B cell (primary cell): ENCODE measurements around the gene PGP. TPM values are rescaled to one million over a fixed set of nuclear protein-coding genes. Genes with fewer than 3 reads are reported as not detected.

ENCODE experiments used
- ATAC-seq: fragments of 200-7000 bp; cut with Tn5 transposase; one replicate; pipeline ENCODE4 v1.10.0; 2021; ENCODE audit warnings: low read depth, mild to moderate bottlenecking, moderate number of reproducible peaks, moderate library complexity
- CTCF ChIA-PET: fragments of 350-600 bp; sonication (Branson Sonifier 250); formaldehyde crosslinking; loops from one replicate; lab custom pipeline; 2021; ENCODE audit warnings: antibody characterized with exemption, inconsistent platforms; lab: Charles Lee
- POLR2A ChIA-PET: fragments of 350-600 bp; sonication (Branson Sonifier 250); formaldehyde crosslinking; loops from one replicate; lab custom pipeline; 2021; ENCODE audit warnings: antibody characterized with exemption; lab: Charles Lee
- DNase-seq: peaks from one replicate; pipeline ENCODE4 v3.0.0; 2013
- H2AFZ ChIP-seq: 2 replicates; pipeline ENCODE4 v1.6.1; 2012; ENCODE audit warnings: mild to moderate bottlenecking, low read depth, low read length; ENCODE audit not compliant: insufficient read depth, poor library complexity, severe bottlenecking
- H3K27ac ChIP-seq, 2 donors: 1 replicate in 1 of 2; 2 replicates in 1 of 2; pipeline ENCODE4 v1.5.1; 2012 to 2013; ENCODE audit warnings: low read length in 2 of 2, mild to moderate bottlenecking in 2 of 2, moderate library complexity in 1 of 2
- H3K27me3 ChIP-seq, 4 experiments: fragments of 200-600 bp in 1 of 4; sonication (generic) in 1 of 4; replicated peaks in 1 of 4; 1 replicate in 2 of 4; 2 replicates in 2 of 4; pipeline versions ENCODE4 v1.6.1 to v1.7.0; 2013 to 2016; ENCODE audit warnings: low read length in 3 of 4, mild to moderate bottlenecking in 2 of 4, mixed read lengths in 1 of 4, moderate library complexity in 1 of 4; ENCODE audit not compliant: insufficient read depth in 4 of 4, control insufficient read depth in 3 of 4; ENCODE audit errors: control extremely low read depth in 1 of 4
- H3K36me3 ChIP-seq, 2 experiments: replicated peaks in 1 of 2; 1 replicate in 1 of 2; 2 replicates in 1 of 2; pipeline versions ENCODE4 v1.6.1 to v1.7.1; 2013; ENCODE audit warnings: low read length in 1 of 2; ENCODE audit not compliant: insufficient read depth in 2 of 2, control insufficient read depth in 1 of 2; ENCODE audit errors: control extremely low read depth in 1 of 2, extremely low read depth in 1 of 2
- H3K4me1 ChIP-seq, 2 donors: fragments of 200-600 bp in 1 of 2; sonication (generic) in 1 of 2; 1 replicate in 1 of 2; 2 replicates in 1 of 2; pipeline versions ENCODE4 v1.5.1 to v1.6.1; 2013 to 2017; ENCODE audit warnings: low read length in 2 of 2; ENCODE audit not compliant: control insufficient read depth in 2 of 2, insufficient read depth in 2 of 2
- H3K4me2 ChIP-seq: replicated peaks from 2 replicates; pipeline ENCODE3; 2012; ENCODE audit warnings: mild to moderate bottlenecking, low read depth, low read length; ENCODE audit not compliant: poor library complexity, severe bottlenecking
- H3K4me3 ChIP-seq, 5 experiments: fragments of 200-600 bp in 1 of 5; sonication (generic) in 1 of 5; 1 replicate in 3 of 5; 2 replicates in 2 of 5; pipeline versions ENCODE4 v1.5.1 to v1.7.0; 2011 to 2016; ENCODE audit warnings: low read length in 4 of 5, mild to moderate bottlenecking in 4 of 5, low read depth in 2 of 5, control low read depth in 1 of 5, moderate library complexity in 1 of 5; ENCODE audit not compliant: insufficient read depth in 1 of 5; ENCODE audit errors: control extremely low read depth in 1 of 5, extremely low read depth in 1 of 5
- H3K79me2 ChIP-seq: fragments of 200-600 bp; sonication (generic); one replicate; pipeline ENCODE4 v1.6.0; 2016; ENCODE audit warnings: low read length; ENCODE audit not compliant: control insufficient read depth, insufficient read depth
- H3K9ac ChIP-seq: fragments of 200-600 bp; sonication (generic); 2 replicates; pipeline ENCODE4 v1.6.1; 2017; ENCODE audit warnings: mild to moderate bottlenecking, low read length, moderate library complexity
- H3K9me3 ChIP-seq, 3 donors: one replicate each; pipeline versions ENCODE4 v1.6.1 to v1.7.1; 2013; ENCODE audit warnings: low read length in 2 of 3; ENCODE audit not compliant: control insufficient read depth in 2 of 3, insufficient read depth in 1 of 3; ENCODE audit errors: control extremely low read depth in 1 of 3
- H4K20me1 ChIP-seq: 2 replicates; pipeline ENCODE4 v1.6.0; 2012; ENCODE audit warnings: mild to moderate bottlenecking, low read length; ENCODE audit not compliant: insufficient read depth, control insufficient read depth, poor library complexity, severe bottlenecking
- H3K27ac Mint-ChIP-seq: one replicate; pipeline ENCODE4 v1.8.0; 2021; ENCODE audit warnings: mixed read lengths
- H3K27me3 Mint-ChIP-seq: one replicate; pipeline ENCODE4 v1.8.0; 2021; ENCODE audit warnings: mixed read lengths
- H3K4me1 Mint-ChIP-seq: one replicate; pipeline ENCODE4 v1.8.0; 2021; ENCODE audit warnings: mixed read lengths
- H3K4me3 Mint-ChIP-seq: one replicate; pipeline ENCODE4 v1.8.0; 2021; ENCODE audit warnings: mixed read lengths
- H3K9me3 Mint-ChIP-seq: one replicate; pipeline ENCODE4 v1.8.0; 2022; ENCODE audit warnings: mixed read lengths; ENCODE audit not compliant: insufficient read depth
- EZH2 ChIP-seq: IDR thresholded peaks from 2 replicates; pipeline ENCODE4 v1.6.1; 2012; ENCODE audit warnings: borderline replicate concordance, low read depth, mild to moderate bottlenecking, moderate library complexity, low read length; ENCODE audit not compliant: insufficient read depth, poor library complexity, severe bottlenecking
- WGBS: methylation state at CpG from one replicate; pipeline ENCODE4 v1.1.5; 2013; ENCODE audit warnings: missing lambda C conversion rate; ENCODE audit not compliant: insufficient coverage; 5-methylcytosine and 5-hydroxymethylcytosine counted together
- intact Hi-C: fragments of 100-400 bp; cut with micrococcal nuclease; formaldehyde crosslinking; loops from one replicate; pipeline ENCODE4 v1.10.0; 2022
- polyA plus RNA-seq: library from polyadenylated mRNA; depleted of rRNA; stranded (reverse); fragments of >200 nt; gene quantifications from 2 replicates; pipeline ENCODE4 v1.2.3, GENCODE V29; 2012
- total RNA-seq, 2 donors: library from RNA; stranded (reverse); fragments of 120-200 nt in 1 of 2; gene quantifications; 1 replicate in 1 of 2; 2 replicates in 1 of 2; pipeline versions ENCODE4 v1.2.3 to v1.2.4, GENCODE V29; 2013 to 2022
- TF ChIP-seq, protein P1 (sequence below): fragments of 200-600 bp; IDR thresholded peaks from one replicate; pipeline ENCODE4 v1.8.0; 2022; ENCODE audit warnings: antibody characterized with exemption, mild to moderate bottlenecking

PGP gene
- total and polyA plus RNA-seq, 2 donors (not counting 1 experiment from before 2014, with no cell fraction given) = 15.4 to 16.5 TPM

DNA sequence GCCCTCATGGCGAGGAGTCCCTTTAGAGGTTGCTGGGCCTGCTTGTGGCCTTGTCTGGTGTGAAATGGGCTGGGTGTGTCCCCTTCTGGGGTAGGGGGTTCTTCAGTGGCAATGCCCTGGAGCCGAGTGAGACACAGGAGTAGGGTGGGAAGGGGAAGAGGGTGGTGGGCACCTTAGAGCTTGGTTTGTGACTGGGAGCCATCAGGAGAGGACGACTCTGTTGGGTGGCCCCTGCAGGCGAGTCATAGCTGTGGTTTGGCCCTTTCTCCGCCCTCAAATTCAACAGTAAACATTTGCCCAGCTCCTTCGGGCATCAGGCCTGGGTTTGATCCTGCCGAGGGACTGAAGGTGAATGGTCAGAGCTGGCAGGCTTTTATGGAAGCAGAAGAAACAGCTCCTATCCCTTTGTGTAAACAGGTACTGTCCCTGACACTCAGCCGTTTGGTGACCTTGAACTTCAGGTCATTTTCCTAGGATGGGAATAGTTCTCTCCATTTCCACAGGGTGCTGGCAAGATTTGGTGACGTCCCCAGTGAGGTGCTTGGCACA is 11.7 kb upstream of the PGP start:
- H3K4me1 ChIP-seq = peaks cover 6 to 16% of the 10 kb centered on the region in 2 donors
- ChIA-PET CTCF (interaction anchor here (0.6 to 0.8 kb wide), 2 partner anchors 25 to 261 kb away, joined by 3 read pairs; partner anchors contain the start of gene ECI1), POLR2A (no interaction called here)
- H3K9ac ChIP-seq = no peak overlapping the region
- no peak for DNase-seq
- no peak overlapping the region for H3K4me2 ChIP-seq
- Mint-ChIP-seq H3K9me3 (no peaks in the 10 kb centered on the region), H3K4me3 (peak overlapping the region; percentile 23), H3K27ac (no peak overlapping the region), H3K27me3 (no peaks in the 10 kb centered on the region), H3K4me1 (peaks cover 25% of the 10 kb centered on the region)
- H3K9me3 ChIP-seq = peaks cover 0 to 2% (median 0%) of the 10 kb centered on the region in 3 donors
- H3K4me3 ChIP-seq = no peak overlapping the region
- no peak for ATAC-seq
- no peak overlapping the region for H3K27ac ChIP-seq
- intact Hi-C loops = no loop called here
- H4K20me1 ChIP-seq = peaks cover 42% of the 10 kb centered on the region
- H3K36me3 ChIP-seq = peaks cover 0 to 24% of the 10 kb centered on the region in 2 experiments
- TF ChIP-seq, protein P1, sequence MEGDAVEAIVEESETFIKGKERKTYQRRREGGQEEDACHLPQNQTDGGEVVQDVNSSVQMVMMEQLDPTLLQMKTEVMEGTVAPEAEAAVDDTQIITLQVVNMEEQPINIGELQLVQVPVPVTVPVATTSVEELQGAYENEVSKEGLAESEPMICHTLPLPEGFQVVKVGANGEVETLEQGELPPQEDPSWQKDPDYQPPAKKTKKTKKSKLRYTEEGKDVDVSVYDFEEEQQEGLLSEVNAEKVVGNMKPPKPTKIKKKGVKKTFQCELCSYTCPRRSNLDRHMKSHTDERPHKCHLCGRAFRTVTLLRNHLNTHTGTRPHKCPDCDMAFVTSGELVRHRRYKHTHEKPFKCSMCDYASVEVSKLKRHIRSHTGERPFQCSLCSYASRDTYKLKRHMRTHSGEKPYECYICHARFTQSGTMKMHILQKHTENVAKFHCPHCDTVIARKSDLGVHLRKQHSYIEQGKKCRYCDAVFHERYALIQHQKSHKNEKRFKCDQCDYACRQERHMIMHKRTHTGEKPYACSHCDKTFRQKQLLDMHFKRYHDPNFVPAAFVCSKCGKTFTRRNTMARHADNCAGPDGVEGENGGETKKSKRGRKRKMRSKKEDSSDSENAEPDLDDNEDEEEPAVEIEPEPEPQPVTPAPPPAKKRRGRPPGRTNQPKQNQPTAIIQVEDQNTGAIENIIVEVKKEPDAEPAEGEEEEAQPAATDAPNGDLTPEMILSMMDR = no peak
- TF ChIP-seq EZH2 = no peak
- peaks cover 48% of the 10 kb centered on the region for H3K79me2 ChIP-seq
- 83% methylated on average over 8 of the region's 9 CpGs for WGBS
- H3K27me3 ChIP-seq = no peaks in the 10 kb centered on the region
- no peak overlapping the region for H2AFZ ChIP-seq

DNA sequence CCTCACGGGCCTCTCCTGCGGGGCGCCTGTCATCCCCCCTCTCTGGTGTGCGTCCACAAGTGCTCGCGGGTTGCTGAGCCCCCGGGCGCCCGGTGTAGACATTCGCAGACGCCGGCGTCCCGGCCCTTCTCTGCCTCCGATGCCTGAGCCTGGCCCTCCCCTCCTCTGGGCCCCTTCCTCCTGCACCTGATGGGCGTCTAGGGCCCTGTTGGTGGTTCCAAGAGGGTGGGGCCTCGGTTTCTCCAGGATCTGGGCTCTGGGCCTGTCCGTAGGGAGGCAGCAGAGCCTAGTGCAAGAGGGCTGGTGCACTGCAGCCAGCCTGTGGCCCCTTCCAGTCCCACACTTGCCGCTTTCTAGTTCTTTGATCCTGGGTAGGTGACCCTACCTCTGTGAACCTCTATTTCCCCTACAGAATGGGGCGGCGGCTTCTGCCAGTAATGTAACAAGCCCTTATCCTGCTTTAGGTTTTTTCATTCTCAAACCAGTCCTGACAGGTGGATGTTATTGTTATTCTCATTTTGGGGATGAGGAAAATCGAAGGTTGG is 9.4 kb upstream of the PGP start:
- peaks cover 25% of the 10 kb centered on the region for H3K4me1 Mint-ChIP-seq
- POLR2A ChIA-PET = interaction anchor here (1.5 kb wide), 1 partner anchor 28 kb away, joined by 4 read pairs; the partner anchor contains the start of gene ECI1
- peaks cover 19% of the 10 kb centered on the region for H4K20me1 ChIP-seq

More for the DNA sequence above, 9.4 kb upstream of the PGP start:
- WGBS = 4% methylated on average over 19 of the region's 22 CpGs
- Histone ChIP-seq H3K4me3 (peak overlapping the region; percentile 51 to 92 (median 82)), H3K4me1 (peaks cover 6 to 16% of the 10 kb centered on the region in 2 donors), H3K79me2 (peaks cover 48% of the 10 kb centered on the region), H3K9me3 (peaks cover 0 to 2% (median 0%) of the 10 kb centered on the region in 3 donors), H3K27me3 (no peaks in the 10 kb centered on the region), H3K27ac (peak overlapping the region; percentile 47 to 85), H2AFZ (peak overlapping the region; percentile 97), H3K4me2 (peak overlapping the region; percentile 95), H3K9ac (peak overlapping the region; percentile 85), H3K36me3 (peaks cover 0 to 10% of the 10 kb centered on the region in 2 experiments)
- Mint-ChIP-seq H3K27me3 (no peaks in the 10 kb centered on the region), H3K27ac (peak overlapping the region; percentile 20), H3K9me3 (no peaks in the 10 kb centered on the region), H3K4me3 (peak overlapping the region; percentile 76)
- ATAC-seq (no peak), DNase-seq (no peak)
- TF ChIP-seq, protein P1 = no peak
- TF ChIP-seq EZH2 = no peak
- CTCF ChIA-PET = no interaction called here
- intact Hi-C loops = loop anchor here (1.0 to 2.0 kb wide), 6 partner anchors 9 to 201 kb away; partner anchors contain the start of genes ECI1, MLST8, RNPS1 and TRAF7
